ENCODE measurements around the gene GPC4.

Gene GPC4

GRCh38 chrX:133405498-133406185, 9.6 kb downstream of the GPC4 start:
- Histone ChIP-seq H3K79me2 (ENCODE audit: insufficient read depth, low read length) (no peaks in the 10 kb centered on the region), H3K4me3 (ENCODE audit: insufficient read depth, low read length, poor library complexity, severe bottlenecking) (no peak overlapping the region), H3K9me3 (ENCODE audit: insufficient read depth, low read length) (no peaks in the 10 kb centered on the region), H3K36me3 (ENCODE audit: low read length) (no peaks in the 10 kb centered on the region), H3K9ac (ENCODE audit: low read length) (no peak overlapping the region), H4K20me1 (ENCODE audit: low read depth, low read length) (no peaks in the 10 kb centered on the region), H3K27me3 (ENCODE audit: low read length) (no peaks in the 10 kb centered on the region), H2AFZ (ENCODE audit: low read depth, low read length, severe bottlenecking) (no peak overlapping the region), H3K9me2 (replicated peaks; ENCODE audit: insufficient read depth, low read length) (no peaks in the 10 kb centered on the region), H3K4me2 (ENCODE audit: low read depth, low read length, poor library complexity, severe bottlenecking) (no peak overlapping the region), H3K27ac (ENCODE audit: low read depth, low read length) (no peak overlapping the region), H3F3A (ENCODE audit: insufficient read depth) (no peaks in the 10 kb centered on the region)
- TF ChIP-seq CTCF (IDR thresholded peaks at IDR 0.05; ENCODE audit: insufficient read depth, low read length, poor library complexity, severe bottlenecking) (no peak), EZH2phosphoT487 (conservative IDR thresholded peaks at IDR 0.05; ENCODE audit: low read length) (no peak)

GRCh38 chrX:133403984-133404383, 11.3 kb downstream of the GPC4 start:
- no peak overlapping the region for H3K4me3 ChIP-seq (ENCODE audit: insufficient read depth, low read length, poor library complexity, severe bottlenecking)
- no peak overlapping the region for H3K4me2 ChIP-seq (ENCODE audit: low read depth, low read length, poor library complexity, severe bottlenecking)
- no peaks in the 10 kb centered on the region for H3K27me3 ChIP-seq (ENCODE audit: low read length)
- no peaks in the 10 kb centered on the region for H3F3A ChIP-seq (ENCODE audit: insufficient read depth)
- H3K9me2 ChIP-seq (replicated peaks; ENCODE audit: insufficient read depth, low read length): no peaks in the 10 kb centered on the region
- no peaks in the 10 kb centered on the region for H3K79me2 ChIP-seq (ENCODE audit: insufficient read depth, low read length)
- no peak overlapping the region for H2AFZ ChIP-seq (ENCODE audit: low read depth, low read length, severe bottlenecking)
- H3K9ac ChIP-seq (ENCODE audit: low read length): no peak overlapping the region
- H4K20me1 ChIP-seq (ENCODE audit: low read depth, low read length): no peaks in the 10 kb centered on the region
- TF ChIP-seq CTCF (IDR thresholded peaks at IDR 0.05; ENCODE audit: insufficient read depth, low read length, poor library complexity, severe bottlenecking) (no peak), EZH2phosphoT487 (conservative IDR thresholded peaks at IDR 0.05; ENCODE audit: low read length) (no peak)
- no peak overlapping the region for H3K27ac ChIP-seq (ENCODE audit: low read depth, low read length)
- no peaks in the 10 kb centered on the region for H3K9me3 ChIP-seq (ENCODE audit: insufficient read depth, low read length)
- H3K36me3 ChIP-seq (ENCODE audit: low read length): no peaks in the 10 kb centered on the region

GRCh38 chrX:133402830-133403625, 12.3 kb downstream of the GPC4 start:
- H3K9ac ChIP-seq (ENCODE audit: low read length): no peak overlapping the region
- H3K27me3 ChIP-seq (ENCODE audit: low read length): no peaks in the 10 kb centered on the region
- no peaks in the 10 kb centered on the region for H3F3A ChIP-seq (ENCODE audit: insufficient read depth)
- no peak overlapping the region for H3K27ac ChIP-seq (ENCODE audit: low read depth, low read length)
- H4K20me1 ChIP-seq (ENCODE audit: low read depth, low read length): no peaks in the 10 kb centered on the region
- H3K9me2 ChIP-seq (replicated peaks; ENCODE audit: insufficient read depth, low read length): no peaks in the 10 kb centered on the region
- no peaks in the 10 kb centered on the region for H3K36me3 ChIP-seq (ENCODE audit: low read length)
- H3K4me2 ChIP-seq (ENCODE audit: low read depth, low read length, poor library complexity, severe bottlenecking): no peak overlapping the region
- no peak overlapping the region for H3K4me3 ChIP-seq (ENCODE audit: insufficient read depth, low read length, poor library complexity, severe bottlenecking)
- H3K9me3 ChIP-seq (ENCODE audit: insufficient read depth, low read length): no peaks in the 10 kb centered on the region
- no peaks in the 10 kb centered on the region for H3K79me2 ChIP-seq (ENCODE audit: insufficient read depth, low read length)
- TF ChIP-seq CTCF (IDR thresholded peaks at IDR 0.05; ENCODE audit: insufficient read depth, low read length, poor library complexity, severe bottlenecking) (no peak), EZH2phosphoT487 (conservative IDR thresholded peaks at IDR 0.05; ENCODE audit: low read length) (no peak)
- no peak overlapping the region for H2AFZ ChIP-seq (ENCODE audit: low read depth, low read length, severe bottlenecking)

Measured in SU-DHL-6 (cell line).